ENCODE results near the gene KIF13A.

- TF ChIP-seq, protein P1, sequence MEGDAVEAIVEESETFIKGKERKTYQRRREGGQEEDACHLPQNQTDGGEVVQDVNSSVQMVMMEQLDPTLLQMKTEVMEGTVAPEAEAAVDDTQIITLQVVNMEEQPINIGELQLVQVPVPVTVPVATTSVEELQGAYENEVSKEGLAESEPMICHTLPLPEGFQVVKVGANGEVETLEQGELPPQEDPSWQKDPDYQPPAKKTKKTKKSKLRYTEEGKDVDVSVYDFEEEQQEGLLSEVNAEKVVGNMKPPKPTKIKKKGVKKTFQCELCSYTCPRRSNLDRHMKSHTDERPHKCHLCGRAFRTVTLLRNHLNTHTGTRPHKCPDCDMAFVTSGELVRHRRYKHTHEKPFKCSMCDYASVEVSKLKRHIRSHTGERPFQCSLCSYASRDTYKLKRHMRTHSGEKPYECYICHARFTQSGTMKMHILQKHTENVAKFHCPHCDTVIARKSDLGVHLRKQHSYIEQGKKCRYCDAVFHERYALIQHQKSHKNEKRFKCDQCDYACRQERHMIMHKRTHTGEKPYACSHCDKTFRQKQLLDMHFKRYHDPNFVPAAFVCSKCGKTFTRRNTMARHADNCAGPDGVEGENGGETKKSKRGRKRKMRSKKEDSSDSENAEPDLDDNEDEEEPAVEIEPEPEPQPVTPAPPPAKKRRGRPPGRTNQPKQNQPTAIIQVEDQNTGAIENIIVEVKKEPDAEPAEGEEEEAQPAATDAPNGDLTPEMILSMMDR (conservative IDR thresholded peaks at IDR 0.05; ENCODE audit: low read depth, low read length): no peak
- no peak for TF ChIP-seq EZH2 (IDR thresholded peaks at IDR 0.05; ENCODE audit: borderline replicate concordance, low read depth, low read length, poor library complexity, severe bottlenecking)
Measured at GRCh38 chr6:17724341-17724740, 263.1 kb downstream of the KIF13A start.

Measured in A673 (cell line).